Measurements from ENCODE around the gene KRTAP15-1. TPM values are rescaled to one million over a fixed set of nuclear protein-coding genes. Genes with fewer than 3 reads are reported as not detected.

The KRTAP15-1 gene
- total RNA-seq, 1 donor from 2014 or later: not detected

DNA sequence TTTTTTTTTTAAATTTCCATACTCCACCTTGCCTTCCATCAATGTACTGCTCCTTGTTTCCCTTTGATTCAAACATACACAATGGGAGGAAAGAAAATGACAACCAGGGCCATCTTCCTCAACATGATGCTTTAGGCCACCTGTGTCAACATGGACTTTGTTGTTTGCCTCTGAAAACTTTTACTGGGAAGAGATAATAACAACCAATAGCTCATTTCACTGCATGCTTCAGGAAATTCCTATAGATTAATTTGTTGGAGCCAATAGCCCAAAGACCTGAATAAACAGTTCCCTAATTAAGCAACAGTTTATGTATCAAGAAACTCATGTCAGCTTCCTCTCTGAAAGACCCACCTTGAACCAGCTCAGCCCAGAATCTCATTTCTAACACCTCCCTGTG is 3.2 kb downstream of the KRTAP15-1 start:
- no peak for DNase-seq
- TF ChIP-seq, protein P1, sequence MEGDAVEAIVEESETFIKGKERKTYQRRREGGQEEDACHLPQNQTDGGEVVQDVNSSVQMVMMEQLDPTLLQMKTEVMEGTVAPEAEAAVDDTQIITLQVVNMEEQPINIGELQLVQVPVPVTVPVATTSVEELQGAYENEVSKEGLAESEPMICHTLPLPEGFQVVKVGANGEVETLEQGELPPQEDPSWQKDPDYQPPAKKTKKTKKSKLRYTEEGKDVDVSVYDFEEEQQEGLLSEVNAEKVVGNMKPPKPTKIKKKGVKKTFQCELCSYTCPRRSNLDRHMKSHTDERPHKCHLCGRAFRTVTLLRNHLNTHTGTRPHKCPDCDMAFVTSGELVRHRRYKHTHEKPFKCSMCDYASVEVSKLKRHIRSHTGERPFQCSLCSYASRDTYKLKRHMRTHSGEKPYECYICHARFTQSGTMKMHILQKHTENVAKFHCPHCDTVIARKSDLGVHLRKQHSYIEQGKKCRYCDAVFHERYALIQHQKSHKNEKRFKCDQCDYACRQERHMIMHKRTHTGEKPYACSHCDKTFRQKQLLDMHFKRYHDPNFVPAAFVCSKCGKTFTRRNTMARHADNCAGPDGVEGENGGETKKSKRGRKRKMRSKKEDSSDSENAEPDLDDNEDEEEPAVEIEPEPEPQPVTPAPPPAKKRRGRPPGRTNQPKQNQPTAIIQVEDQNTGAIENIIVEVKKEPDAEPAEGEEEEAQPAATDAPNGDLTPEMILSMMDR (IDR thresholded peaks at IDR 0.05; ENCODE audit: borderline replicate concordance): no peak
- peaks cover 5% of the 10 kb centered on the region for H3K27me3 ChIP-seq (ENCODE audit: low read depth)

DNA sequence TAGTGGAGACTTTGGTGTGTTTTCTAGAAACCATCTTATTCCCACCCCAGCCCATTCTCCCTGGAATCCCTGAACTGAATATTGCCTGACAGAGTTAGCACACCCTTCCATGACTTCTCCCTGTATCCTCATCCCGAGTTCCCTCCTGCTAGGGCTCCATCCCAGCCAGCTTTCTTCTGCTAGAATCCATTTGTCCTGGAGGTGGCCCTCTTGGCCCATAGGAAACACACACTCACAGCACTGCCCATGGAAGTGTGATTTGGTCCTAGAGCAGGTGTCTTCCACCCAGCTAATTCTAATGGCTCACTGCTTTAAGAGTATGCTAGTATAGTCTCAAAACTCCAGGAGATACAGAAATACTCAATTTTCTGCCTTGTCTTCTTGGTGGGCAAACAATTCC is 4.1 kb downstream of the KRTAP15-1 start:
- Histone ChIP-seq H3K27me3 (ENCODE audit: low read depth) (peaks cover 5% of the 10 kb centered on the region), H3K36me3 (no peaks in the 10 kb centered on the region), H3K9me3 (replicated peaks) (no peaks in the 10 kb centered on the region), H3K4me1 (no peaks in the 10 kb centered on the region), H3K4me3 (no peak overlapping the region), H3K27ac (replicated peaks) (no peak overlapping the region)
- no peak for DNase-seq
- TF ChIP-seq, protein P1 (IDR thresholded peaks at IDR 0.05; ENCODE audit: borderline replicate concordance): peak; percentile 56
- intact Hi-C loops (cut with micrococcal nuclease): loop anchor here (5.0 kb wide), 1 partner anchor 288 kb away; no protein-coding TSS in a partner anchor

More for the DNA sequence above, 3.2 kb downstream of the KRTAP15-1 start:
- Histone ChIP-seq H3K4me3 (no peak overlapping the region), H3K36me3 (no peaks in the 10 kb centered on the region), H3K4me1 (no peaks in the 10 kb centered on the region), H3K27ac (replicated peaks) (no peak overlapping the region), H3K9me3 (replicated peaks) (no peaks in the 10 kb centered on the region)
- intact Hi-C loops (cut with micrococcal nuclease): loop anchor here (5.0 kb wide), 1 partner anchor 289 kb away; no protein-coding TSS in a partner anchor

DNA sequence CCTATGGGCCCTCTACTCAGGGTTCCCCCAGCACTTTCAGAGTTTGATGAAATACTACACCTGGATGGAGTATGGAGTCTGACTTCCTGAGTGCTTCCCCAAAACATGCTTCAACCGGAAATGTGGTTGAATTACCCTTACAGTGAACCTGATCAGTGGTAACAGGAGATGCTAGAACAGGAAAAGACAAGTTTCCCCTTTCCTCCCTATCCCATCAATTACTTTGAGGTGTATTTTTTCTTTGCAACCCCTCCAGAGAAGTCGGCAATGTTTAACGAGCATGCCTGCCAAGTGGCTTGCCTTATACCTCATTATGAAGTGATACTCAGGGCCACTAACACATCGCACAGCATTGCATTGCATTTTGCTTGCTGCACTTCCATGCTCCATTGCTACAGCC is 7.0 kb downstream of the KRTAP15-1 start:
- no peaks in the 10 kb centered on the region for H3K9me3 ChIP-seq (replicated peaks)
- DNase-seq: no peak
- H3K27me3 ChIP-seq (ENCODE audit: low read depth): no peaks in the 10 kb centered on the region
- H3K36me3 ChIP-seq: no peaks in the 10 kb centered on the region
- no peaks in the 10 kb centered on the region for H3K4me1 ChIP-seq
- TF ChIP-seq, protein P1 (IDR thresholded peaks at IDR 0.05; ENCODE audit: borderline replicate concordance): no peak
- H3K4me3 ChIP-seq: no peak overlapping the region
- intact Hi-C loops (cut with micrococcal nuclease): no loop called here
- H3K27ac ChIP-seq (replicated peaks): no peak overlapping the region

DNA sequence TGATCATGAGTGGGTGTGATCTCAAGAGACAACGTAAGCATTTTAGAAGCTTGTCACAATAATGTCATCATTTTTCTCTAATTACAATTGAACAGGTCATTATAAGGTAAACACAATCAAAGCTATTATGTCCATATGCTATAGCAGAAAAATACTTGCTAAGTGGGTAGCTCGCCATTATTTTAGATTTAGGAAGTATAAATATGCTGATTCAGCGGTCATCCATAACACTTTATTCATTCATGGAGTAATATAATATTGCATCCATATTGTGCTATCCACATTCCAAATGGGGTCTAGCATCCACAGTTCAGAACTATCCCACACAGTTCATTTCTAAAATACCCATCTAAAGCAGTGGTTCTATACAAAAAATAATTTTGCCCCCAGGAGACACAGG is 8.4 kb downstream of the KRTAP15-1 start:
- Histone ChIP-seq H3K27ac (replicated peaks) (no peak overlapping the region), H3K4me1 (no peaks in the 10 kb centered on the region), H3K4me3 (no peak overlapping the region), H3K27me3 (ENCODE audit: low read depth) (no peaks in the 10 kb centered on the region), H3K36me3 (no peaks in the 10 kb centered on the region), H3K9me3 (replicated peaks) (no peaks in the 10 kb centered on the region)
- intact Hi-C loops (cut with micrococcal nuclease): no loop called here
- no peak for DNase-seq
- TF ChIP-seq, protein P1 (IDR thresholded peaks at IDR 0.05; ENCODE audit: borderline replicate concordance): no peak

DNA sequence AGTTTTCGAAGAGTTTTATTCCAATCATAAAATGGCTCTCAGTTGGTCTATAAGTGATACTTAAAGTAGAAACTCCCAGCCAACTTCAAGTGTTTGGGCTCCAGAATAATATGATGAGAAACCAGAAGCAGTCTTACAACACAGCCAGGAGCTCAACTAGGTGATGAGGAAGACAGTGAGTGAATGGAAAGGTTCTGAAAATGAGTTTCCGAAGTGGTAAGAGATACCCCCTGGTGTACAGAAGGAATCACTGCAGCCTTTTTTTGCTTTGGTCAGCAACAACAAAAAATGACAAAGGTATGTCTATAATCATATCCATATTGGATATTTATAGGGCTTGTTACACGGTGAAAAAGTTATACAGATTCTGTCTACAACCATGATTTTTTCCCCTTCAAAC is 23.6 kb downstream of the KRTAP15-1 start:
- no peaks in the 10 kb centered on the region for H3K27me3 ChIP-seq (ENCODE audit: low read depth)
- no peaks in the 10 kb centered on the region for H3K9me3 ChIP-seq (replicated peaks)
- TF ChIP-seq, protein P1 (IDR thresholded peaks at IDR 0.05; ENCODE audit: borderline replicate concordance): peak; percentile 9
- no peak overlapping the region for H3K27ac ChIP-seq (replicated peaks)
- no peak overlapping the region for H3K4me3 ChIP-seq
- no peaks in the 10 kb centered on the region for H3K4me1 ChIP-seq
- intact Hi-C loops (cut with micrococcal nuclease): no loop called here
- no peaks in the 10 kb centered on the region for H3K36me3 ChIP-seq
- DNase-seq: no peak

Data from left ventricle myocardium inferior (tissue), 1 donor.